ENCODE measurements around the gene MNAT1.

- TF ChIP-seq POLR2AphosphoS5 (IDR thresholded peaks at IDR 0.05; ENCODE audit: low read depth, low read length) (no peak), TAF1 (IDR thresholded peaks at IDR 0.05; ENCODE audit: borderline replicate concordance, insufficient read depth, low read length) (no peak), SIN3A (IDR thresholded peaks at IDR 0.05; ENCODE audit: borderline replicate concordance, insufficient read depth, low read length) (no peak)
Measured at GRCh38 chr14:60882219-60882618, 147.7 kb downstream of the MNAT1 start.
